Adrenal gland (tissue), 5 donors: Measurements from ENCODE around the gene CD74.

Experiments used
- CTCF ChIP-seq, 6 experiments: fragments of 450-650 bp in 4 of 6; fragments of 200-600 bp in 2 of 6; sonication (generic) in 1 of 6; IDR thresholded peaks; 1 replicate in 5 of 6; 2 replicates in 1 of 6; pipeline versions ENCODE4 v1.5.1 to v1.8.0; 2016 to 2021; ENCODE audit warnings: antibody characterized with exemption in 6 of 6, mild to moderate bottlenecking in 2 of 6, moderate library complexity in 1 of 6
- POLR2A ChIP-seq, 2 donors: fragments of 450-650 bp; IDR thresholded peaks; one replicate each; pipeline ENCODE4 v1.6.1; 2017; ENCODE audit warnings: antibody characterized with exemption in 2 of 2, mild to moderate bottlenecking in 2 of 2, moderate library complexity in 1 of 2
- donor health status: DM: no; HTN: no; CAD: no.

GRCh38 chr5:150402229-150402773, 10.4 kb downstream of the CD74 start:
- TF ChIP-seq CTCF (IDR thresholded peaks at IDR 0.05) (no peak), POLR2A (IDR thresholded peaks at IDR 0.05) (no peak)
